ENCODE measurements around the gene MED4. TPM values are rescaled to one million over a fixed set of nuclear protein-coding genes. Genes with fewer than 3 reads are reported as not detected.
A peak's percentile ranks its signal among the peaks of the same experiment; 100 is the strongest.
"Not testable (repeated sequence)": the region's sequence is repeated elsewhere in the genome, so short reads cannot be mapped to it uniquely, and the experiment has no call there.

The MED4 gene
- total RNA-seq, 1 donor from 2014 or later: 58.9 TPM

DNA sequence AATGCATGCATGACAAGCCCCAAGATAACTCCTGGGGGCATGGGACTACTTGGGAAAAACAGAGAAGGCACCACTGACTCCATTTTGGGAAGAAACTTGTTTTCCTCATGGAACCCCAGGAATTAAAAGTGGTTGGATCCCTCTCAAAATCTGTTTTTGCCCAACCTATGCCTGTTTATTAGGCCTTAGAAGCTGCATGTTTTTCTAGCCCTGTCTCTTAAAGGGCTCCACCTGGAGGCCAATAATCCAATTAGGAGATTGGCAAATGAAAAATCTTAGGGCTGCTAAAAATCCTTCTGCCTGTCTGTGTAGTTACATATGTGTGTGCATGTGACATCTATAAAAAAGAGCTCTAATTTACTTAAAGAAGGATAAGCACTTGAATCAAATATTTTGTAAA lies 26.9 kb downstream of the MED4 start:
- Mint-ChIP-seq H3K4me1 (no peaks in the 10 kb centered on the region), H3K4me3 (no peak overlapping the region), H3K27ac (ENCODE audit: unreplicated experiment) (no peak overlapping the region), H3K27me3 (ENCODE audit: low read depth) (no peaks in the 10 kb centered on the region), H3K9me3 (peaks cover 20% of the 10 kb centered on the region), H3K36me3 (ENCODE audit: low read depth) (peaks cover 67% of the 10 kb centered on the region)
- no peak for DNase-seq (ENCODE audit: low read depth, low spot score)
- TF ChIP-seq CTCF (conservative IDR thresholded peaks at IDR 0.05): peak; percentile 25

GRCh38 chr13:48066310-48066989 lies 28.5 kb downstream of the MED4 start:
- Mint-ChIP-seq H3K4me1 (no peaks in the 10 kb centered on the region), H3K36me3 (ENCODE audit: low read depth) (peaks cover 52% of the 10 kb centered on the region), H3K9me3 (peaks cover 16% of the 10 kb centered on the region), H3K27me3 (ENCODE audit: low read depth) (no peaks in the 10 kb centered on the region), H3K4me3 (no peak overlapping the region), H3K27ac (ENCODE audit: unreplicated experiment) (peak overlapping the region; percentile 50)
- DNase-seq (ENCODE audit: low read depth, low spot score): no peak
- TF ChIP-seq CTCF (conservative IDR thresholded peaks at IDR 0.05): no peak

DNA sequence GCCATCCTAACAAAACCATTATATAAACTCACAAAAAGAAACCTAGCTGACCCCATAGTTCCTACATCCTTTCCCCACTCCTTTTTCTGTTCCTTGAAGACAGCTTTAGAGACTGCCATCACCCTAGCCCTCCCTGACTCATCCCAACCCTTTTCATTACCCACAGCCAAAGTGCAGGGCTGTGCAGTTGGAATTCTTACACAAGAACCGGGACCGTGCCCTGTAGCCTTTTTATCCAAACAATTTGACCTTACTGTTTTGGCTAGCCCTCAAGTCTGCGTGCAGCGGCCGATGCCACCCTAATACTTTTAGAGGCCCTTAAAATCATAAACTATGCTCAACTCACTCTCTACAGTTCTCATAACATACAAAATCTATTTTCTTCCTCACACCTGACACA lies 35.0 kb downstream of the MED4 start:
- DNase-seq (ENCODE audit: low read depth, low spot score); H3K4me1 Mint-ChIP-seq; H3K27me3 Mint-ChIP-seq (ENCODE audit: low read depth); H3K9me3 Mint-ChIP-seq; H3K4me3 Mint-ChIP-seq: not testable (repeated sequence)
- Mint-ChIP-seq H3K27ac (ENCODE audit: unreplicated experiment) (peak overlapping the region; percentile 76), H3K36me3 (ENCODE audit: low read depth) (peaks cover 33% of the 10 kb centered on the region)

DNA sequence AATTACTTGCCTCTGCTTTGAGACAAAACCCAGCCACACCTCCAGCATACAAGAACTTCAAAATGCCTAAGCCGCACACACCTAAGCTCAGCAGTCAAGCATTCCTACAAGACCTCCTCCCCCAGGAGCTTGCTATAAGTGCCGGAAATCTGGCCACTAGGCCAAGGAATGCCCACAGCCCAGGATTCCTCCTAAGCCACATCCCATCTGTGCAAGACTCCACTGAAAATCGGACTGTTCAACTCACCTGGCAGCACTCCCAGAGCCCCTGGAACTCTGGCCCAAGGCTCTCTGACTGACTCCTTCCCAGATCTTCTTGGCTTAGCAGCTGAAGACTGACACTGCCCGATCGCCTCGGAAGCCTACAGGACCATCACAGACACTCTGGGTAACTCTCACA lies 36.4 kb downstream of the MED4 start:
- not testable (repeated sequence) for H3K4me1 Mint-ChIP-seq; DNase-seq (ENCODE audit: low read depth, low spot score); H3K4me3 Mint-ChIP-seq; H3K9me3 Mint-ChIP-seq; H3K27me3 Mint-ChIP-seq (ENCODE audit: low read depth); H3K27ac Mint-ChIP-seq (ENCODE audit: unreplicated experiment)
- H3K36me3 Mint-ChIP-seq (ENCODE audit: low read depth): peaks cover 33% of the 10 kb centered on the region

- H3K27me3 Mint-ChIP-seq (ENCODE audit: low read depth): no peaks in the 10 kb centered on the region
- H3K9me3 Mint-ChIP-seq: no peaks in the 10 kb centered on the region
- peaks cover 39% of the 10 kb centered on the region for H3K36me3 Mint-ChIP-seq (ENCODE audit: low read depth)
- no peak overlapping the region for H3K4me3 Mint-ChIP-seq
- no peaks in the 10 kb centered on the region for H3K4me1 Mint-ChIP-seq
- H3K27ac Mint-ChIP-seq (ENCODE audit: unreplicated experiment): no peak overlapping the region
- no peak for TF ChIP-seq CTCF (conservative IDR thresholded peaks at IDR 0.05)
- no peak for DNase-seq (ENCODE audit: low read depth, low spot score)
Measured at GRCh38 chr13:48055712-48056111, 39.2 kb downstream of the MED4 start.

- no peak overlapping the region for H3K4me3 Mint-ChIP-seq
- no peaks in the 10 kb centered on the region for H3K27me3 Mint-ChIP-seq (ENCODE audit: low read depth)
- H3K4me1 Mint-ChIP-seq: no peaks in the 10 kb centered on the region
- H3K9me3 Mint-ChIP-seq: no peaks in the 10 kb centered on the region
- no peak for DNase-seq (ENCODE audit: low read depth, low spot score)
- H3K27ac Mint-ChIP-seq (ENCODE audit: unreplicated experiment): no peak overlapping the region
- TF ChIP-seq CTCF (conservative IDR thresholded peaks at IDR 0.05): no peak
- H3K36me3 Mint-ChIP-seq (ENCODE audit: low read depth): peaks cover 32% of the 10 kb centered on the region
Measured at GRCh38 chr13:48054601-48055000, 40.3 kb downstream of the MED4 start.
